PC-3 (cell line): ENCODE data around the gene CCBE1. TPM values are rescaled to one million over a fixed set of nuclear protein-coding genes. Genes with fewer than 3 reads are reported as not detected.

Experiments
- ATAC-seq: fragments of 200-7000 bp; cut with Tn5 transposase; 2 replicates; pipeline ENCODE4 v1.9.1; 2020; ENCODE audit warnings: mild to moderate bottlenecking, moderate library complexity
- BruUV-seq: library from RNA; stranded (reverse); fragments of 400-500 nt; replicated peaks from 2 replicates; lab custom pipeline; 2021; lab: Mats Ljungman, UMichigan
- CTCF ChIA-PET: fragments of 300-600 bp; sonication (Branson Sonifier 250); formaldehyde crosslinking; loops from one replicate; lab custom pipeline; 2022; ENCODE audit warnings: antibody characterized with exemption; lab: Charles Lee
- POLR2A ChIA-PET: fragments of 300-600 bp; sonication (Branson Sonifier 250); formaldehyde crosslinking; loops from one replicate; lab custom pipeline; 2022; ENCODE audit warnings: antibody characterized with exemption; ENCODE audit not compliant: unreplicated experiment; lab: Charles Lee
- DNase-seq: peaks from one replicate; pipeline ENCODE4 v3.0.0-alpha.2; 2015
- H2AFZ ChIP-seq: fragments of 300-600 bp; sonication (generic); 2 replicates; pipeline ENCODE4 v1.6.0; 2016; ENCODE audit warnings: antibody characterized with exemption, low read length
- H3F3A ChIP-seq: fragments of 300-600 bp; sonication (generic); one replicate; pipeline ENCODE4 v1.6.0; 2017; ENCODE audit warnings: antibody characterized with exemption, low read length, control low read depth, mild to moderate bottlenecking; ENCODE audit not compliant: unreplicated experiment
- H3K27ac ChIP-seq: fragments of 300-600 bp; sonication (generic); 2 replicates; pipeline ENCODE4 v1.5.1; 2016; ENCODE audit warnings: mild to moderate bottlenecking, low read length
- H3K27me3 ChIP-seq: fragments of 300-600 bp; sonication (generic); 2 replicates; pipeline ENCODE4 v1.6.1; 2016; ENCODE audit warnings: low read length, mixed read lengths
- H3K36me3 ChIP-seq: fragments of 300-600 bp; sonication (generic); 2 replicates; pipeline ENCODE4 v1.6.1; 2016; ENCODE audit warnings: low read depth, mixed run types, low read length, mixed read lengths
- H3K4me1 ChIP-seq: fragments of 300-600 bp; sonication (generic); 2 replicates; pipeline ENCODE4 v1.5.1; 2016; ENCODE audit warnings: low read length; ENCODE audit not compliant: insufficient read depth
- H3K4me2 ChIP-seq: fragments of 300-600 bp; sonication (generic); 2 replicates; pipeline ENCODE4 v1.6.0; 2016; ENCODE audit warnings: low read length
- H3K4me3 ChIP-seq: fragments of 300-600 bp; sonication (generic); 2 replicates; pipeline ENCODE4 v1.5.1; 2016; ENCODE audit warnings: mild to moderate bottlenecking, low read length, mixed read lengths
- H3K79me2 ChIP-seq: fragments of 300-600 bp; sonication (generic); 2 replicates; pipeline ENCODE4 v1.6.1; 2017; ENCODE audit warnings: low read length, mixed read lengths
- H3K9ac ChIP-seq: fragments of 300-600 bp; sonication (generic); 2 replicates; pipeline ENCODE4 v1.6.0; 2016; ENCODE audit warnings: mild to moderate bottlenecking, low read length
- H3K9me2 ChIP-seq: fragments of 300-600 bp; sonication (generic); replicated peaks from 2 replicates; pipeline ENCODE4 v1.6.1; 2016; ENCODE audit warnings: mixed run types, low read length, mixed read lengths
- H3K9me3 ChIP-seq: fragments of 300-600 bp; sonication (generic); 2 replicates; pipeline ENCODE4 v1.6.1; 2016; ENCODE audit warnings: low read length, mixed read lengths
- H4K20me1 ChIP-seq: fragments of 300-600 bp; sonication (generic); 2 replicates; pipeline ENCODE4 v1.6.1; 2016; ENCODE audit warnings: low read length, mixed read lengths
- CTCF ChIP-seq: fragments of 300-600 bp; sonication (generic); conservative IDR thresholded peaks from 2 replicates; pipeline ENCODE4 v1.5.1; 2017; ENCODE audit warnings: antibody characterized with exemption, low read depth, mild to moderate bottlenecking, low read length
- EZH2 ChIP-seq: fragments of 300-600 bp; sonication (generic); IDR thresholded peaks from one replicate; pipeline ENCODE4 v1.6.1; 2017; ENCODE audit warnings: antibody characterized with exemption, mild to moderate bottlenecking, low read length; ENCODE audit not compliant: unreplicated experiment
- EZH2phosphoT487 ChIP-seq: fragments of 300-600 bp; sonication (generic); IDR thresholded peaks from 2 replicates; pipeline ENCODE4 v1.6.1; 2018; ENCODE audit warnings: mild to moderate bottlenecking, antibody characterized with exemption, low read length, borderline replicate concordance
- intact Hi-C: fragments of 100-400 bp; cut with micrococcal nuclease; formaldehyde crosslinking; loops from 2 replicates; pipeline ENCODE4 v1.9.0; 2023
- total RNA-seq: library from RNA; depleted of rRNA; stranded (reverse); fragments of >200 nt; gene quantifications from 2 replicates; pipeline ENCODE4 v1.2.3, GENCODE V29; 2014

Gene CCBE1
- total RNA-seq, 1 experiment from 2014 or later, result 13.9 TPM

DNA sequence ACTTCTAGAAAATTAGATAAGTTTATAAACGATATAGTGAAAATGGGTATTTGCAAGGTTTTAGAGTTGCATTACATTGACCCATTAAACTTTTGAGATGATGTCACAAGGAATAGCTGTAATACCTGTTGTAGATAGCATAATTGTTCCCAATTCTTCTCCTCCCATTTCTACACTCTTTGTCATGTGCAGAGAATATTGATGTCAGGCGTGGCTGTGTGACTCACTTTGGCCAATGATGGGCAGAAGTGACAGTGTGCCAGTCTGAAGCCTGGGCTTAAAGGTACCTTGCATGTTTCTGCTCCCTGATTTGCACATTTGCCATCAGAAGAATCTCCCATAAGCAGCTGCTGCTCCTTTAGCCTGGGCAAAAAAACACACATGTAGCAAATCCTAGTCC lies 26.9 kb upstream of the CCBE1 start:
- H4K20me1 ChIP-seq, result no peaks in the 10 kb centered on the region
- no peak overlapping the region for H3K27ac ChIP-seq
- ChIA-PET CTCF (no interaction called here), POLR2A (no interaction called here)
- H3K79me2 ChIP-seq, result no peaks in the 10 kb centered on the region
- no peaks in the 10 kb centered on the region for H3K9me3 ChIP-seq
- peak; percentile 83 for ATAC-seq
- H3K4me1 ChIP-seq, result peaks cover 41% of the 10 kb centered on the region
- no peak for TF ChIP-seq EZH2phosphoT487
- no peak for TF ChIP-seq EZH2
- TF ChIP-seq CTCF, result no peak
- no peaks in the 10 kb centered on the region for H3K36me3 ChIP-seq
- no peak overlapping the region for H3K9ac ChIP-seq
- DNase-seq, result peak; percentile 79
- no peaks in the 10 kb centered on the region for H3K9me2 ChIP-seq
- no TSS peak for BruUV-seq
- H3K4me2 ChIP-seq, result peak overlapping the region; percentile 5; the same call in 1 of the 2 replicates
- intact Hi-C loops, result no loop called here
- H3K27me3 ChIP-seq, result no peaks in the 10 kb centered on the region
- no peaks in the 10 kb centered on the region for H3F3A ChIP-seq
- H3K4me3 ChIP-seq, result no peak overlapping the region
- no peak overlapping the region for H2AFZ ChIP-seq

- no peaks in the 10 kb centered on the region for H3K27me3 ChIP-seq
- no peaks in the 10 kb centered on the region for H3K79me2 ChIP-seq
- no peaks in the 10 kb centered on the region for H3K9me3 ChIP-seq
- H3F3A ChIP-seq, result no peaks in the 10 kb centered on the region
- H3K4me3 ChIP-seq, result no peak overlapping the region
- no peaks in the 10 kb centered on the region for H3K9me2 ChIP-seq
- H2AFZ ChIP-seq, result no peak overlapping the region
- no peak overlapping the region for H3K27ac ChIP-seq
- ChIA-PET CTCF (no interaction called here), POLR2A (no interaction called here)
- TF ChIP-seq EZH2phosphoT487 (no peak), EZH2 (no peak), CTCF (no peak)
- H3K9ac ChIP-seq, result no peak overlapping the region
- H3K4me2 ChIP-seq, result no peak overlapping the region
- H4K20me1 ChIP-seq, result no peaks in the 10 kb centered on the region
- no peak for ATAC-seq
- no peaks in the 10 kb centered on the region for H3K36me3 ChIP-seq
- BruUV-seq, result no TSS peak
- no peak for DNase-seq
- H3K4me1 ChIP-seq, result peaks cover 53% of the 10 kb centered on the region
- intact Hi-C loops, result no loop called here
Observed at GRCh38 chr18:59721931-59722330, 24.7 kb upstream of the CCBE1 start.

DNA sequence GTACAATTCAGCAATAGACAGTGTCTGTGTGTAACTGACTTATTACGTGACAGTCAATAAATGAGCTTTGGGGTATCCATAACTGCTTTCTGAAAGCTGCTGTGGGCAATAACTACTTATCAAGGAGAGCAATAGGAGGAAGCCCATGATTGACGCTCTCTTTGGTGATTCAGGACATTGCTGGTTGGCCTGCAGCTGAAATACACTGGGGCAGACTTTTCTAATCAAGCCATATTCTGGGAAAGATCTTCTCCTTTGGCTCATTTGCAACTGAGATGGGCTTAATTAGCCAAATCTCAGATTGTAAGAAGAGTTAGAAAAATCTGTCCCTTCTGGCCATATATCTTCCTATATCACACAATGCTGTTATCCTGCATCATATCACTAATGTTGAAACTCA lies 24.0 kb upstream of the CCBE1 start:
- TF ChIP-seq CTCF, result no peak
- TF ChIP-seq EZH2, result no peak

More for the DNA sequence above, 24.0 kb upstream of the CCBE1 start:
- Histone ChIP-seq H3K79me2 (no peaks in the 10 kb centered on the region), H2AFZ (no peak overlapping the region), H3K9me2 (no peaks in the 10 kb centered on the region), H3K9ac (no peak overlapping the region), H3K9me3 (no peaks in the 10 kb centered on the region), H3K27ac (no peak overlapping the region), H3F3A (no peaks in the 10 kb centered on the region), H3K27me3 (no peaks in the 10 kb centered on the region), H3K4me2 (no peak overlapping the region), H4K20me1 (no peaks in the 10 kb centered on the region), H3K4me3 (no peak overlapping the region), H3K36me3 (no peaks in the 10 kb centered on the region), H3K4me1 (peaks cover 53% of the 10 kb centered on the region)
- ChIA-PET POLR2A (no interaction called here), CTCF (no interaction called here)
- BruUV-seq, result no TSS peak
- intact Hi-C loops, result no loop called here
- no peak for ATAC-seq
- DNase-seq, result no peak
